Bone marrow (tissue), 2 donors: ENCODE results near the gene DGKK.

Experiments
- DNase-seq, 2 donors: peaks; one replicate each; lab custom pipeline; 2025; lab: John Stamatoyannopoulos, UW

Gene DGKK, protein sequence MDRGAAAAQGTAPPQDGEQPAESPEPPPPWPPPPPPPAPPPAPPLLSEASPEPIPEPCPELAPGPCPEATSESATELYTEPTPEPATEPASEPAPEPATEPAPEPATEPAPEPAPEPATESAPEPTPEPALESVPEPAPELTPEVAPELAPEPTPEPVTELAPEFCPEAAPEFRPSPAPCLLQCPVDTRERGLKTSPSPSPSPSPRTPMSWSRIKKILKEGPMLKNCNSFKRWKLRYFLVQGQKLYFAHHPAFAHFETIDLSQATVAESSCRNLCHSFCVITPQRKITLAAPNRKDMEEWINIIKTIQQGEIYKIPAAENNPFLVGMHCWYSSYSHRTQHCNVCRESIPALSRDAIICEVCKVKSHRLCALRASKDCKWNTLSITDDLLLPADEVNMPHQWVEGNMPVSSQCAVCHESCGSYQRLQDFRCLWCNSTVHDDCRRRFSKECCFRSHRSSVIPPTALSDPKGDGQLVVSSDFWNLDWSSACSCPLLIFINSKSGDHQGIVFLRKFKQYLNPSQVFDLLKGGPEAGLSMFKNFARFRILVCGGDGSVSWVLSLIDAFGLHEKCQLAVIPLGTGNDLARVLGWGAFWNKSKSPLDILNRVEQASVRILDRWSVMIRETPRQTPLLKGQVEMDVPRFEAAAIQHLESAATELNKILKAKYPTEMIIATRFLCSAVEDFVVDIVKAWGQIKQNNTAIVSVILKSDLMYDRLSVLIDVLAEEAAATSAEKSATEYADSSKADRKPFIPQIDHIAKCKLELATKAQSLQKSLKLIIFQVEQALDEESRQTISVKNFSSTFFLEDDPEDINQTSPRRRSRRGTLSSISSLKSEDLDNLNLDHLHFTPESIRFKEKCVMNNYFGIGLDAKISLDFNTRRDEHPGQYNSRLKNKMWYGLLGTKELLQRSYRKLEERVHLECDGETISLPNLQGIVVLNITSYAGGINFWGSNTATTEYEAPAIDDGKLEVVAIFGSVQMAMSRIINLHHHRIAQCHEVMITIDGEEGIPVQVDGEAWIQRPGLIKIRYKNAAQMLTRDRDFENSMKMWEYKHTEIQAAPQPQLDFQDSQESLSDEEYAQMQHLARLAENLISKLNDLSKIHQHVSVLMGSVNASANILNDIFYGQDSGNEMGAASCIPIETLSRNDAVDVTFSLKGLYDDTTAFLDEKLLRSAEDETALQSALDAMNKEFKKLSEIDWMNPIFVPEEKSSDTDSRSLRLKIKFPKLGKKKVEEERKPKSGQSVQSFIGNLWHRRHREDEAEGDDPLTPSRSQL

GRCh38 chrX:50470103-50471031 is at the start of gene DGKK:
DGKK (minus strand) TSS chrX:50470825; CDS start chrX:50470678, 147 bp downstream.
- no peak for DNase-seq

DNA sequence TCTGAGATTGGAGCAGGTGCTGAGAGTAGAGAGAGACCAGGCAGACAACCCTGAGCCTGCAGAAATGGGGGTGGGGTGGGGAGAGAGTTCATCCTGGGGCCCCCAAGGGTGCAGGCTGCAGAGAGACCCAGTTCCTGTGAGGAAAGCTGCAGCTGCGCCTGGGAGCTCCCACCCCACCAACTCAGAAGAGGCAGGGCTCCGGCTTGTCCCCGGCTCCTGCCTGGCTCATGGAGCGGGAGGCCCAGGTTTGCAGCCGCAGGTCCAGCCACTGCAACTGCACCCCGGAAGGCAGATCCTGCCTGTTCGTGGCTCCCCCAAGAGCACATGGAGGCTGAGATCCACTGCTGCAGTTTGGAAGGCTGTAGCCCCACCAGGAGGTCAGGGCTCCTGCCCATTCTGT is 44.2 kb upstream of the DGKK start:
- DNase-seq = no peak

GRCh38 chrX:50497114-50497513 is 26.5 kb upstream of the DGKK start:
- DNase-seq = no peak

- no peak for DNase-seq
These were observed 25.0 kb upstream of the DGKK start for GRCh38 chrX:50495616-50496015.

- DNase-seq = no peak
These were observed 22.1 kb upstream of the DGKK start for GRCh38 chrX:50492720-50493119.

GRCh38 chrX:50484662-50485061 is 14.0 kb upstream of the DGKK start:
- DNase-seq = no peak

DNA sequence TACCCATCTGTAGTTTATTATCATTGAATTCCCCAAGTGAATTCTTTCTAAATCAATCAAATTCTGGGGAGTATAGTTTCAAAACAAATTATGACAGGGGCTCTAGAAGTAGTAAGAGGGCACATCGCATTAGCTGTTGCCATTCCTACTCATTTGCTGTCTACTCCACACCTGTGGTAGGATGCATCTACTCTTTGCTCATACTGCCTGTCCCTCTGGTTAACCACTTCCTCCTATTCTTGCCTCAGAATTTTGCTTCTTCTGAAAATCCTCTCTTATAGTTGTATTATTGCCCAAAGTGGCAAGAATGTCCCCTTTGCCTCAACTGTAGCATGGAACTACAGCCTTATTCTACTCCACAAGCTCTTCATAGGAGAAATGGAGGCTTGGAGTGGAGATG is 12.7 kb upstream of the DGKK start:
- DNase-seq = no peak

DNA sequence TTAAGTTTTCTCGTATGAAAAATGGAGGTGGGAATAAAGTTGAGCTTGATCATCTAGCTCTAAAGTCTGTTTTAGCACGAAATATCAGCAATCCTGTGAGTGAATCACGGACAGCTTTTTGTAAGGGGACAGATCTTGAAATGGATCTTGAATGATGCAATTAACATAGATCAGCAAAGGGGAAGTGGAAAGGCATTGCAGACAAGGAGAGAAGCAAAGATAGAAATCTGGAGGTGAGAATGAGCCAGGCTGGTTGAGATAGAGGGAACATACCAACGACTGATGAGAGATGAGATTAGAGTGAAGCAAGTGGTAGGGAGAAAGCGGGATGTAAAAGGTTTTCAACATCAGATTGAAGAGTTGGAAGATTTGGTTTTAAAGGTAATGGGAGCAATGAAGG is 4.6 kb upstream of the DGKK start:
- DNase-seq = no peak

DNA sequence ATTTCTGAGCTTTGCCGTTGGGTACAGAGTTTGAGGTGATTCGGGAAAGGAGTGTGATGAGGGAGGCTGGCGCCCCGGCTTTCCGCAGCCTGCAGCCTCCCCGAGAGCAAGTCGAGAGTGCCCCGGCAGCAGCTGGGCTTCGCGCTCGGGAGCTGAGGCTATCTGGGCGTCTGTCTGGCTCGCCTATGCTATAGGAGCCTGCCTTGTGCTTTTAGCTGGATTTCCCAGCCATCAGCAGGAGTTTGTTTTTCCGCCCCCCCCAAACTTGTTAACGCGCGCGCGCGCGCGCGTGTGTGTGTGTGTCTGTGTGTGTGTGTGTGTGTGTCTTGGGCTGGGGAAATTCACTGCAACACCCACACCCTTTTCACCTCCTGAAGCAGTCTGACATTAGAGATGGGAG is 765 bp upstream of the DGKK start:
- DNase-seq = no peak

DNA sequence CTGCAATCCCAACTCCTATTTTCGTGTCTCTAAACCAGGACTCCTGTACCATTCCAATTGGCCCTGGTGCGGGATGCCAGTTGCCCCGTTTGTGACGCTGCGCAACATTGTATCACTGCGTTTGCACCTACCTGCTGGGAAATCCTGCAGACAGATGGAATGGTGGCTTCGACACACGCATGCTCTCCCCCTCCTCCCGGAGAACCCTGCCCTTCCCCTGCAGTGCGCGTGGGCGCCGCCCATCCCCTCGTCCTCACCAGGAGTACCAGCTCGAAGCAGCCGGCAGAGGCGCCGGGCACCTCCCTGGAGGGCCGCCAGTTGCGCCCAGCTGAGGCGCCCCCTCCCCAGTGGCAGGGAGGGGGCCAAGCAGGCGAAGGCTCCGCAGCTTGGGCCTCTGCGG is 1.4 kb downstream of the DGKK start:
- DNase-seq = no peak

DNA sequence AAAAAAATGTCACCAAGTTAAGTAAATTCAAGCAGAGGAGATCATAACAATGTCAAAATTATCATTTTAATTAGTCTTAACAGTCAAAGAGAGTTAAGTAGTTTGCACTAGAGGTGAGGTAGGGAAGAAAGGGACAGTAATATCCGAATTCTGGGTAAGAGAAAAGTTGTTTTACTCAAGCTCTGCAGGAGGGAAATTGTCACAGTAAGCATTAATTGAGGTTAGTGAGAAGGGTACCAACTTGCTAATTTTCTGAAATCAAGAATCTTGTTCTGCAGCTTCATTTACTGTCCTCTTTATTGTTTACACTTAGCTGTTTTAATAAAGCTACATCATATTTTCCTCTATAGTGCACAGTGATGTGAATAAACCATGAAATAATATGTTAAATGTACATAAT is 11.0 kb downstream of the DGKK start:
- DNase-seq = no peak

DNA sequence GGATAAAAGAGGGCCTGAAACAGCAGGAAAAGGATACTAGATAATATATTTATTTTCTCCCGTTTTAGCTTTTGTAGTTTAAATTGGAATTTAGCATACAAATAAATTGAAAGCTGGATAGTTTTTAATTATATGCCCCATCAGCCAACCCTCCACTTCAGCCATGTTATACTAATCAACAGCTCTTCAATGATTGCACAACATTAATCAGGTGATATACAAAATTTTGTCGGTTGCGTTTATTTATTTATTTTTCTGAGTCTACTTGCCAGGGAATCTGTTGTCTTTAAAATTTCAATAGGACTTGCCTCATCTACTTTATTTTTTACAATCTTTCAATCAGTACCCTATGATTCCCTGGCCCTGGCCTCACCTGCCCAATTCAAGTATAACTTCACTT is 12.1 kb downstream of the DGKK start:
- no peak for DNase-seq

GRCh38 chrX:50456712-50457484 is 13.7 kb downstream of the DGKK start:
- DNase-seq = no peak

DNA sequence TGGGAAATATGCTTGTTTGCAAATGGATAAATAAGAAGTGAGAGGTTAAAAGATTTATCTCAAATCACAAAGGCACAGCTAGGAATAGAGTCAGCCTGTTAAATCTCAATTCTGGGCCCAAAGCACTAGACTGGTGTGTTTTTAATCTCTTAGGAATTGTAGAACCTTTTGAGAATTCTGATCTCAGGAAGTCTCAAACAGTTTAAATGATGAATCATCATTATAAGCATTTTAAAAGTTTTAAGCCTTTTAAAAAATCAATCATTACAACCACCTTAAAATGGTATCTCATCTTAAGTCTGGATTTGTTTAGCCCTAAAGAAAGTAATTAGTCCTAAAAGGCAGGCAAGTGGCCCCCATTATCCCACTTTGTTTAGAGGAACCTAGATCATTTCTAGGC is 17.8 kb downstream of the DGKK start:
- DNase-seq = no peak

- no peak for DNase-seq
These were observed 20.3 kb downstream of the DGKK start for GRCh38 chrX:50450324-50450723.

DNA sequence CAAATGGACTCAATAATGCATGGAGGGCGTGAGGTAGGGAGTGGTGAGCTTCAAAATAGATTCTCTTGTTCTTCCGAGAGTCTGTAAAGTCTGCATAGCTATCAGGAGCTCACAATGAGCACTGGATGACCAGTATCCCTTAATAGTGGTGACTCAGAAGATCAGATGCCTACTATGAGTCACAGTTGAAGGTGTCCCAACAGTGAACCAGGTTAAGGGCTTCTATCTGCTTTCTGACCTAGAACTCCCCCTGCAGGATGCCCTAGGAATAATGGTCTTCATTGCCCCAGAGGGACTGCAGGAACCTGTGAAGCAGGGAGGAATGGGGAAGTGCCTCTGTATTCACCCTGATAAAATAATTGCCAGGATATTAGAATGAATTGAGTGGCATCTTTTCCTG is 22.1 kb downstream of the DGKK start:
- DNase-seq = no peak

- no peak for DNase-seq
These were observed 23.1 kb downstream of the DGKK start for GRCh38 chrX:50447535-50447934.

GRCh38 chrX:50442426-50443116 is 28.1 kb downstream of the DGKK start:
- no peak for DNase-seq

- DNase-seq = no peak
These were observed 33.8 kb downstream of the DGKK start for GRCh38 chrX:50436797-50437196.

DNA sequence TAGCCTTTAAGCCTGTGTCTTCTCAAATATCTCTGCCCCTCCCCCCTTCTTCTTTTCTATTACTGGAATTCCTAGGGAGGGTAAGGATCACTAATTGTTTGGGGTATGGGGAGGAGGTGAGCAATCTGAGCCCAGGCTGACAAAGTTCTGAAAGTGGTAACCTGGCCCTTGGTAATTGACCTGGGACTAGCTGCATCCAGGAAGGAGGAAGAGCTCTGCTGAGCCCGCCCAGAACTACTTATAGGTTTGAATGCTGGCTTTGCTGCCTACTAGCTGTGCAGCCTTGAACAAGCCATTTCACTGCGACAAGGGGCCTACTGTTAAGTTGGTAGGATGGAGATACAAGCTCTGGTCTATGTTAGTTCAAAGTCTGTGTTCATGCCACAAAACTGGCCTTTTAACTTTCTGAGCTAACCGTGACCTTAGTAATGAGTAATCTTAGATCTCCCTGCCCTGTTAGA is 37.8 kb downstream of the DGKK start:
- no peak for DNase-seq
